ENCODE results near the gene ACAN.
A peak's percentile ranks its signal among the peaks of the same experiment; 100 is the strongest.

The ACAN gene

DNA sequence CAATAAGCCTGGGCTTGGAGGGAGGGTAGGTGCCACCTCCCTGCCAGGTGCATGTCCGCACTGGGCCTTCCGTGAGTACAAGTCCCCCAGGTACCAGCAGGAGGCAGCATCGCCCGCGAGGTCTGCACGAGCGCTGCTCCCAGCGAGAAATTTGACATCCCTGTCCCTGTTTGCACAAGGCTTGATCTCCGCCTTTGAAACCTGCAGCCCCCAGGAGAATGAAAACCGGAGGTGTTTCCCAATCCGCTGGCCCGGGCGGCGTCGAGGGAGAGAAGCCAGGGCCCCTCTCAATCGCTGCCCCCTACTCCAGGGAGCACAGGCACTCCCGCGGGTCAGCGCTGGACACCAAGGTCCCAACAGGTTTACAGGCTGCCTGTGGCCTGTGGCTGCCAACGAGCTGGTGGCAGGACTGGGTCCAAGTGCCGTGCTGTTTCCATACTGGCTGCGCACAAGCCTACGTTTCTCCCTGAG lies 91.1 kb downstream of the ACAN start:
- Mint-ChIP-seq H3K27ac (peak overlapping the region; percentile 90), H3K9me3 (ENCODE audit: low read depth) (no peaks in the 10 kb centered on the region), H3K4me1 (ENCODE audit: low read depth) (peaks cover 43% of the 10 kb centered on the region), H3K27me3 (no peaks in the 10 kb centered on the region), H3K4me3 (peak overlapping the region; percentile 91), H3K36me3 (peaks cover 3% of the 10 kb centered on the region)

DNA sequence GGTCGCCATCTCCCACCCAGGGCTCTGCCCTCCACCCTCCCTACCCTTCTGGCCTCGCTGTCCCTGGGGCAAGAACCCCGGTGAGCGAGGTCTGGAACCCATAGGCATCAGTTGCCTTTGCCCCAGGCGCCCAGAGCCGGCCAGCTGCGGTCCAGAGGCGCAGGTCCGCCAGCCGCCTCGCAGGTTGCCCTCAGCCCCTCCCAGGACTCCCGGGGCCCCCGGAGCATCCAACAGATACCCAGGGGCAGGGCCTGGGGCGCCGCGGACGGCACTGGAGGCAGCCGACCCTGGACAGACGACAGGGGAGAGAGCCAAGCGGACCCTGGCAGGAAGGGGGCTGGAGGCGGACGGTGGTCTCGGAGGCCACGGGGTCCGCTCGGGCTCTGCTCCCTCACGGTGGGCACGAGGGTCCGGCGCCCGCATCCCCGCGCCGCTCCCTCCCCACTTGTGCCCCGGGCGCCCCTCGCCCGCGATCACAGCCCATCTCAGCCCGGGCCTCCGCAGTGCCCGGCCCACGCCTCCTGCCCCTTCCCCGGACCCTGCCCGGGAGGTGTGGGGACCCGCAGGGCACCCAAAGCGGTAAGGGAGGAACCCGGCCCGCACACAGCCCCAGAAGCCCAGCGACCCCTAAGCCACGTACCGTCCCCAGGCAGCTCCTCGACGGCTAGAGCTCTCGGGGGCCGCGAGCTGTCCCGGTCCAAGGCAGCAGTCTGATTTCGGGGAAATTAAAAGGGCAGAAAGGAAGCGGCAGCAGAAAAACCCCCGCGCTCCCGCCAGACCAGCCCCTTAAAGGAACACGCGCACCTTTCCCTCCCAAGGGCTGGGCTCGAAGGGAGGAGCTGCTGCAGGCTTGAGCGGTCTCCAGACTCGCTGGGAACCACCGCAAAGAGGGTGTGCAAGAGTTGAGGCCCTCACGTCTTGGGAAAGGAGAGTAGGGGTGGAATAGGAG lies 91.9 kb downstream of the ACAN start, which contains the start of gene HAPLN3:
Gene HAPLN3, minus strand, starts transcription at position 726 of the 949 bp plus-strand sequence. CDS start 8,246 bp downstream, outside the sequence.
- peak within 1 kb of the TSS; percentile 91 for H3K4me3 Mint-ChIP-seq
- no peaks in the 10 kb centered on the region for H3K36me3 Mint-ChIP-seq
- H3K27me3 Mint-ChIP-seq = no peaks in the 10 kb centered on the region
- peaks cover 40% of the 10 kb centered on the region for H3K4me1 Mint-ChIP-seq (ENCODE audit: low read depth)
- H3K9me3 Mint-ChIP-seq (ENCODE audit: low read depth) = no peaks in the 10 kb centered on the region
- H3K27ac Mint-ChIP-seq = peak within 1 kb of the TSS; percentile 90

DNA sequence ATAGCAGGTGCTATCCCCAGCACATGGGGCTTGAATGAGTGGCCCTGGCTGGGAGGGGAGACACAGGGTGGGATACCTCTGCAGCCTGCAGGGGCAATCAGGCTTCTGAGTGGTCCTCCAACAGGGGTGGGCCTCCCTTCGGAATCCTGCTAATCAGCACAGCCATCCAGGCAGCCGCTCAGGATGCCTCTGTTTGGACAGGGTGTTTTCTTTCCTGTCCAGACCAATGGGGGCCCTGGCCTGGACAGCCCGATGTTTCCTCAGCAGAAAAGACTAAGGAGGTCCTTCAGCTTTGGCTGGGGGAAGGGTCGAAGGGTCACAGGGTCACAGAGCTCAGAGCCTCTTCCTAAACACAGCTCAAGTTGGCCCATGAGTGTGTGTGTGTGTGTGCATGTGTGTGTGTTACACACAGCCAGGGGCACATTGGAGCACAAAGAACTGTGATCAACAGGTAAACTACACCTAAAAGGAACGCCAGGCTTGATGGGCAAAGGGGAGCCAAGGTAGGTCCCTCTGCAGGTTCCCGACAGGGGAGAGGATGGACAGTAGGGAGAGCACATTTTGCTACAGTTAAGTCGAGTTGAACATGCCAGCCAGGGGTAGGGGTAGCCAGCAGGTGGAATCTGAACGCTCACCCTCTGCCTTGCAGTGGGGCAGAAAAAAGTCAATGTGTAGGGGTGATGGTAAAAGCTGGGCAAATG lies 93.2 kb downstream of the ACAN start:
- Mint-ChIP-seq H3K9me3 (ENCODE audit: low read depth) (no peaks in the 10 kb centered on the region), H3K4me1 (ENCODE audit: low read depth) (peaks cover 39% of the 10 kb centered on the region), H3K27ac (peak overlapping the region; percentile 61), H3K27me3 (no peaks in the 10 kb centered on the region), H3K36me3 (peaks cover 5% of the 10 kb centered on the region), H3K4me3 (peak overlapping the region; percentile 59)

GRCh38 chr15:88897142-88897455 lies 93.9 kb downstream of the ACAN start:
- H3K36me3 Mint-ChIP-seq = peaks cover 7% of the 10 kb centered on the region
- H3K27ac Mint-ChIP-seq = no peak overlapping the region
- peaks cover 40% of the 10 kb centered on the region for H3K4me1 Mint-ChIP-seq (ENCODE audit: low read depth)
- no peak overlapping the region for H3K4me3 Mint-ChIP-seq
- no peaks in the 10 kb centered on the region for H3K27me3 Mint-ChIP-seq
- no peaks in the 10 kb centered on the region for H3K9me3 Mint-ChIP-seq (ENCODE audit: low read depth)

DNA sequence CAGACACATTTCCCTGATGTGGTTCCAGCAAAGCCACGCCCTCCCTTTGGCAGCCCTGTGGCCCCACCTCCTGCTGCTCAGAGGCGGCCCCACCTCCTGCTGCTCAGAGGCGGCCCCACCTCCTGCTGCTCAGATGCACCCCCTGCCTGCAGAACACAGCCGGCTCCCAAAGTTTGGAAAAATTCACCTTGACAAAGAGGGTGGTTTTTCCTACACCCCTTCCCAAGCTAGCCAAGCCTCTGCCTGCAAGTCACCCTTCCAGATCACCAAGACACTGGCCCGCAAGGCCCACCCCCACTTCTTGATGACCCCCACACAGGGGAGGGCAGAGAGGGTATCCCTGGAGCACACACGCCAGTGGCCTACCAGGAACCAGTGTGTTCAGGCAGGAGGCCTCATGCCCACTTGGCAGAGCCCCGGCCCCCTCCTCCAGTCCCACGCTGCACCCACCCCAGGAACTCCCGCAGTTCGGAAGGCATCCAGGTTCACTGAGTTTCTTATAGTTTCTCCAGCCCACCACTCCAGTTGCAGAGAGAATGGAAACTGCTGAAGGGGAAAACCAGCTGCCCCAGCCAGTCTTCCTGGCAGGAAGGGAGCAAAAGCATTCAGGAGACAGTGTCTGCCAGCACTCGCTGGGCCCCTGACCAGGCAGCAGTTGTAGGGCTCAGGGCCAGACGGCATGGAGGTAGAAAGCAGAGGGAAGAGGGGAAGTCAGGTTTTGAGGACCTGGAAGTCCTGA lies 94.4 kb downstream of the ACAN start:
- no peak overlapping the region for H3K4me3 Mint-ChIP-seq
- peaks cover 43% of the 10 kb centered on the region for H3K4me1 Mint-ChIP-seq (ENCODE audit: low read depth)

DNA sequence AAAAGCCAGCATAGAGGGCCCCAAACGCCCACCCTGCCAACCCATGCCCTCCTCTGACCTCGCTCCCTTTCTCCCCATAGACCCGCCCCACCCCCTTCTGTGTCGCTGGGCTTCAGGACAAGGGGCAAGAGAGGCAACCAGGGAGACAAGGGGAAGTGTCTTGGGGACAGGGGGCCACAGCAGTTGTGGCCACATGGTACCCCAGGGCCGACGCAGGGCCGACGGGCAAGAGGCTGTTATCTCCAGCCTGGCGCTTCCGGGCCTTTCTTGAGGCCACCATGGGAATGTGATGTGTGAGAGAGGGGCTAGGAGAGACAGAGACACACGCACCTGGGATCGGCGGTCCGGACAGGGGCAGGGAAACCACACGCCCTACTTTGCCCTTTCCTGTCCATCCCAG lies 95.5 kb downstream of the ACAN start:
- Mint-ChIP-seq H3K9me3 (ENCODE audit: low read depth) (no peaks in the 10 kb centered on the region), H3K4me3 (no peak overlapping the region), H3K4me1 (ENCODE audit: low read depth) (peaks cover 52% of the 10 kb centered on the region), H3K27me3 (no peaks in the 10 kb centered on the region), H3K36me3 (peaks cover 7% of the 10 kb centered on the region), H3K27ac (no peak overlapping the region)

More for the DNA sequence above, 94.4 kb downstream of the ACAN start:
- peaks cover 7% of the 10 kb centered on the region for H3K36me3 Mint-ChIP-seq
- H3K27me3 Mint-ChIP-seq = no peaks in the 10 kb centered on the region
- H3K9me3 Mint-ChIP-seq (ENCODE audit: low read depth) = no peaks in the 10 kb centered on the region
- H3K27ac Mint-ChIP-seq = no peak overlapping the region

GRCh38 chr15:88899251-88899650 lies 96.0 kb downstream of the ACAN start:
- Mint-ChIP-seq H3K27ac (no peak overlapping the region), H3K4me1 (ENCODE audit: low read depth) (peaks cover 52% of the 10 kb centered on the region), H3K27me3 (no peaks in the 10 kb centered on the region), H3K9me3 (ENCODE audit: low read depth) (no peaks in the 10 kb centered on the region), H3K4me3 (no peak overlapping the region), H3K36me3 (peaks cover 7% of the 10 kb centered on the region)

DNA sequence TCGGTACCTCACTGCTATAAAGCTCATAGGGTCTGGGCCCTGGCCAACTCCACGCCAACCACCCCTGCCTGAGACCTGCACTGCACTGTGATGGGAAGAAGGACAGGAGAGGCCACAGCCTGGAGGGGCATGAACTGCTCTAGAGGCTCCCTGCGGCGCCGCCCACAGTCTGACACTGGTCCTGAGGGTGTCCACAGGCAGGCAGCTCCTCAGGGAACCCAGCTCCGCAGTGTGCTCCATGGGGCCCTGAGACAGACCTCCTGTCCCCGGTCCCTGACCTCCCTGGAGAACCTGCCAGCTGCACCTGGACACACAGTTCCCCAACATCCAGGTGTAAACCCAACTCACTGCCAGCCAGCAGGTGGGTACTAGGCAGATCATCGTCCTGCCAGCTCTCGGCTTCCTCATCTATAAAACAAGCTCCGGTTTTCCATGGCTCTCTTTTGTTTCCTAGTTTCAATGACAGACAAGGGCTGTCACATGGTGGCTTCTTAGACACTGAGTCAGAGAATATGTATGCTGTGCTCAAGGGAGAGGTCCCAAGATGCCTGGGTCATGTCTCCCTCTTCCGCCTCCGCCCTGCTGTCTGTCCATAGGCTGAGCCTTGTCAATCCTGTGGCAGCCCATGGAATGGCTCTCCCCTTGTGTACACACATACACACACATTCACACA lies 97.2 kb downstream of the ACAN start:
- Mint-ChIP-seq H3K36me3 (peaks cover 7% of the 10 kb centered on the region), H3K27ac (peak overlapping the region; percentile 47), H3K4me3 (no peak overlapping the region), H3K9me3 (ENCODE audit: low read depth) (no peaks in the 10 kb centered on the region), H3K4me1 (ENCODE audit: low read depth) (peaks cover 60% of the 10 kb centered on the region), H3K27me3 (no peaks in the 10 kb centered on the region)

GRCh38 chr15:88900982-88901418 lies 97.8 kb downstream of the ACAN start:
- Mint-ChIP-seq H3K4me1 (ENCODE audit: low read depth) (peaks cover 57% of the 10 kb centered on the region), H3K36me3 (peaks cover 7% of the 10 kb centered on the region), H3K27ac (peak overlapping the region; percentile 47), H3K9me3 (ENCODE audit: low read depth) (no peaks in the 10 kb centered on the region), H3K4me3 (no peak overlapping the region), H3K27me3 (no peaks in the 10 kb centered on the region)

GRCh38 chr15:88901508-88902220 lies 98.4 kb downstream of the ACAN start:
- Mint-ChIP-seq H3K27me3 (no peaks in the 10 kb centered on the region), H3K4me1 (ENCODE audit: low read depth) (peaks cover 56% of the 10 kb centered on the region), H3K36me3 (peaks cover 7% of the 10 kb centered on the region), H3K4me3 (no peak overlapping the region), H3K27ac (peak overlapping the region; percentile 46), H3K9me3 (ENCODE audit: low read depth) (no peaks in the 10 kb centered on the region)

GRCh38 chr15:88902221-88902835 lies 99.1 kb downstream of the ACAN start:
- Mint-ChIP-seq H3K4me1 (ENCODE audit: low read depth) (peaks cover 49% of the 10 kb centered on the region), H3K36me3 (peaks cover 7% of the 10 kb centered on the region), H3K27ac (no peak overlapping the region), H3K9me3 (ENCODE audit: low read depth) (no peaks in the 10 kb centered on the region), H3K4me3 (no peak overlapping the region), H3K27me3 (no peaks in the 10 kb centered on the region)

DNA sequence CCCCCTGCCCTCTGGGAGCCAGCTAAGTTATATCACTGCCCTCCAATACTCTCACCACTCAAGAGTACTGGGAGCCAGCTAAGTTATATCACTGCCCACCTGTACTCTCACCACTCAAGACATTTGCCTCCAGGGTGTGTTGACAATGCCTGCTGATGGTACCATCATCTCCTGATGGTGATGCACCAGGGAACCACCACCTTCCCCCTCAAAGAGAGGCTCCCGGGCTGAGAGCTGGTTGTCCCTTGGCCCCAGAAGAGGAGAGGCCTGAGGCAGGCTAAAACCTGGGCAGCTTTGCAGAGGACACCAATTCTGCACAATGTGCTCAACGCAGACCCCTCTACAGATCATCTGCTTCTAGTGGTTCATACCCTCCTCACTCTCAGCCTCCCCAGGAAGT lies 99.6 kb downstream of the ACAN start:
- Mint-ChIP-seq H3K4me3 (no peak overlapping the region), H3K27ac (no peak overlapping the region), H3K36me3 (peaks cover 7% of the 10 kb centered on the region), H3K9me3 (ENCODE audit: low read depth) (no peaks in the 10 kb centered on the region), H3K4me1 (ENCODE audit: low read depth) (peaks cover 44% of the 10 kb centered on the region), H3K27me3 (no peaks in the 10 kb centered on the region)

DNA sequence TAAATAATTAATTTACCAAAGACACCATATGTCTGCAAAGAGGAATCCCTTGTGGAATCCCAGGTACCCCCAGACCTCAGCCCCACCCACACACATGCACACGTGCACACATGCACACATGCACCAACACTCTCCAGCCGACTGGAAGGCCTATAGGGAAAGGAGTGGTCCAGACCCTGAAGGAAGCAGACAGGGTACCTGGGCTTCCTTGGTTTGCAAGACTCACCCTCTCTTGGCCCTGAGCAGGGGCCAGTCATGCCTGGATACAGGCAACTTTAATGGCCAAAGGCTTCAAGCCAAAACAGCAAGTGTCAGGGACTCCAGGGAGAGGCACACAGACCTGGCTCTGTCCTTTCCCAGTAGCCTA lies 101.0 kb downstream of the ACAN start:
- peaks cover 7% of the 10 kb centered on the region for H3K36me3 Mint-ChIP-seq
- H3K4me3 Mint-ChIP-seq = peak overlapping the region; percentile 47
- H3K9me3 Mint-ChIP-seq (ENCODE audit: low read depth) = no peaks in the 10 kb centered on the region
- H3K4me1 Mint-ChIP-seq (ENCODE audit: low read depth) = peaks cover 44% of the 10 kb centered on the region
- H3K27ac Mint-ChIP-seq = peak overlapping the region; percentile 87
- H3K27me3 Mint-ChIP-seq = no peaks in the 10 kb centered on the region

Measured in activated naive CD8-positive, alpha-beta T cell (primary cell).